ENCODE results near the gene STUB1. TPM values are rescaled to one million over a fixed set of nuclear protein-coding genes. Genes with fewer than 3 reads are reported as not detected.

The STUB1 gene
- total and polyA plus RNA-seq, 10 of the 15 experiments (the other 5 are each of a cell fraction or from before 2014, with no cell fraction given) = 4.2 to 136 (median 67.1) TPM

DNA sequence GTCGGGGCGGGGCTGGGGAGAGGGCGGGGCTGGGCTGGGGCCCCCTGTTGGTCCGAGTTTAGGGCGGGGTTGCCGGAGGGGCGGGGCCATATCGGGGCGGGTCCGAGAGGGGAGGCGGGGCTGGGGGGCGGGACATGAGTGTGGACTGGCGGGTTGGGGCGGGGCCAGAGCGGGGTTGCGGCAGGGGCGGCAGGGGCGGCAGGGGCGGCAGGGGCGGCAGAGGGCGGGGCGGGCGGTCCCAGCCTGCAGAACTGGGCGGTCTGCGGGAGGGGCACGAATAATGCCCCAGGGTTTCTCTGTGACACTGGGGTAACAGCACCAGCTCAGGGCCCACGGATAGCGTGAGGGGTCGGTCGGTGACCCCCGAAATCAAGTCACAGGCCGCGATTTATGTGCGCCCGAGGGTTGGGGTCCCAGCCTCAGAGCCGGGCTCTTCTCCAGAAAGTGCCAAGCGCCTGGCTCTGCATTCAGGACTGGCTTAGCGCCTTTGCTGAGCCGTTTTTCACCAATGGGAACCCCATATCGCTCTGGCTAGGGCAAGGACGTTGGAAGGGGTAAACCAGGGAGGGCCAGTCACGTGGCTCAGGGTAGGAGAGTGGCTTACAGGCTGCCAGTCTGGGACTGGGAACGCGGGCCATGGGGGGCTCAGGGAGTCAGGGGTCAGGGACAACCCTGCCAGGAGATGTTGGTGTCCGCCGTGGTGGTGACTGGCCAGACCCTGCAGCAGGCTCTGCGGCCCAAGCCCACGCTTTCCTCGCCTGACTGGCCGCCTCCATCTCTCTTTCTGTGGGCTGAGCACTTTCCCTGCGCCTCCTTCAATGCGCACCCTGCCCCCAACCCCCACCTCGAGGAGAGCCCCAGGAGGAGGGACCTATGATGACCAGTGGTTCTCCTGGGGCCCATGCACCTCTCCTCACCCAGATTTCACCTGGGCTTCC, 42.9 kb upstream of the STUB1 start:
- in situ Hi-C loops (cut with MboI) = no loop called here
- no peaks in the 10 kb centered on the region for H3K27me3 ChIP-seq (replicated peaks in 1 of 2; ENCODE audit: control insufficient read depth in 2 of 2, insufficient read depth in 2 of 2, low read length in 1 of 2)
- 32% methylated on average over 28 of the region's 53 CpGs for WGBS (ENCODE audit: insufficient coverage, insufficient replicate concordance, low lambda C conversion rate, missing lambda C conversion rate)
- H3K79me2 ChIP-seq (ENCODE audit: control insufficient read depth, insufficient read depth, low read length) = peaks cover 28% of the 10 kb centered on the region
- peak overlapping the region; percentile 82 for H3K27ac ChIP-seq (ENCODE audit: control insufficient read depth, insufficient read depth)
- no peaks in the 10 kb centered on the region for H4K20me1 ChIP-seq (ENCODE audit: control insufficient read depth, insufficient read depth)
- intact Hi-C loops (cut with micrococcal nuclease; ENCODE audit: unreplicated experiment) = loop anchor here (5.0 kb wide), 2 partner anchors 45 to 110 kb away; partner anchors contain the start of genes CAPN15, JMJD8 and STUB1
- no TSS peak for BruUV-seq (replicated peaks)
- RAD21 ChIA-PET (ENCODE audit: unreplicated experiment) = interaction anchor here (1.1 to 2.0 kb wide), 2 partner anchors 12 to 111 kb away, joined by 3 to 13 read pairs; partner anchors contain the start of gene WDR90
- CTCF ChIA-PET = interaction anchor here (1.1 to 1.5 kb wide), 5 partner anchors 11 to 60 kb away, joined by 4 to 11 read pairs (median 4); partner anchors contain the start of genes RHOT2 and WDR90
- H3K4me3 ChIP-seq = peak overlapping the region; percentile 88; the same call in 1 of the 2 replicates
- peak overlapping the region; percentile 98 for H2AFZ ChIP-seq (ENCODE audit: control insufficient read depth, low read depth, low read length)
- SMC1A ChIA-PET (ENCODE audit: uncharacterized antibody, unreplicated experiment) = interaction anchor here (1.6 kb wide), 1 partner anchor 11 kb away, joined by 5 read pairs; no protein-coding TSS in a partner anchor
- H3K4me1 ChIP-seq (ENCODE audit: control insufficient read depth, insufficient read depth, low read length) = peaks cover 13% of the 10 kb centered on the region
- H3K4me2 ChIP-seq (ENCODE audit: control insufficient read depth, insufficient read depth) = peak overlapping the region; percentile 96
- H3K9me3 ChIP-seq (replicated peaks; ENCODE audit: control insufficient read depth, insufficient read depth, low read length) = no peaks in the 10 kb centered on the region
- ATAC-seq (peak; percentile 65), DNase-seq (ENCODE audit: low read depth, low spot score) (no peak), FAIRE-seq (peak; percentile 13)
- TF ChIP-seq, protein P1, sequence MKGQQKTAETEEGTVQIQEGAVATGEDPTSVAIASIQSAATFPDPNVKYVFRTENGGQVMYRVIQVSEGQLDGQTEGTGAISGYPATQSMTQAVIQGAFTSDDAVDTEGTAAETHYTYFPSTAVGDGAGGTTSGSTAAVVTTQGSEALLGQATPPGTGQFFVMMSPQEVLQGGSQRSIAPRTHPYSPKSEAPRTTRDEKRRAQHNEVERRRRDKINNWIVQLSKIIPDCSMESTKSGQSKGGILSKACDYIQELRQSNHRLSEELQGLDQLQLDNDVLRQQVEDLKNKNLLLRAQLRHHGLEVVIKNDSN (IDR thresholded peaks at IDR 0.05; ENCODE audit: borderline replicate concordance, extremely low read length, insufficient read depth, low read depth, low read length) = peak; percentile 57
- no peak for TF ChIP-seq MTA2 (IDR thresholded peaks at IDR 0.05; ENCODE audit: low read depth)
- no peak for TF ChIP-seq YBX1 (IDR thresholded peaks at IDR 0.05)
- TF ChIP-seq RCOR1 (conservative IDR thresholded peaks at IDR 0.05; ENCODE audit: low read depth, low read length) = no peak
- TF ChIP-seq NFXL1 (IDR thresholded peaks at IDR 0.05; ENCODE audit: borderline replicate concordance) = no peak
- peak in 1 of 2 experiments; percentile 17; a peak in 1 of 3 replicates for TF ChIP-seq EGR1 (IDR thresholded peaks at IDR 0.05; ENCODE audit: borderline replicate concordance in 1 of 2, low read depth in 2 of 2, low read length in 2 of 2)
- H3K9ac ChIP-seq (ENCODE audit: control insufficient read depth, insufficient read depth, low read length) = peak overlapping the region; percentile 85; the same call in 1 of the 2 replicates
- H3K36me3 ChIP-seq (ENCODE audit: control insufficient read depth in 2 of 2, insufficient read depth in 2 of 2, low read length in 1 of 2) = peaks cover 0 to 4% of the 10 kb centered on the region in 2 experiments; a peak in 3 of 4 replicates
- POLR2A ChIA-PET = interaction anchor here (0.6 to 1.9 kb wide), 10 partner anchors 9 to 455 kb away, joined by 3 to 5 read pairs (median 4); partner anchors contain the start of genes RHOT2 and WDR90
